K562 (cell line): ENCODE measurements around the gene PRCD. TPM values are rescaled to one million over a fixed set of nuclear protein-coding genes. Genes with fewer than 3 reads are reported as not detected.

Experiments
- ARNT ChIP-seq, 2 experiments: fragments of 450-650 bp; IDR thresholded peaks; 2 replicates each; pipeline ENCODE4 v1.6.1; 2016; ENCODE audit warnings: mild to moderate bottlenecking in 1 of 2
- BHLHE40 ChIP-seq: IDR thresholded peaks from 2 replicates; pipeline ENCODE4 v1.6.1; 2011; ENCODE audit warnings: low read length, improper control_type of control experiment
- CBFB ChIP-seq: sonication (generic); formaldehyde crosslinking; IDR thresholded peaks from 2 replicates; pipeline ENCODE4 v1.4.0; 2020; ENCODE audit warnings: mild to moderate bottlenecking, missing genetic modification reagents
- DIDO1 ChIP-seq: fragments of 450-650 bp; IDR thresholded peaks from 2 replicates; pipeline ENCODE4 v1.6.1; 2016; ENCODE audit warnings: low read depth, missing biosample characterization, missing genetic modification characterization
- E2F4 ChIP-seq: sonication (generic); formaldehyde crosslinking; IDR thresholded peaks from 2 replicates; pipeline ENCODE4 v1.8.0; 2022; ENCODE audit warnings: mild to moderate bottlenecking, low read depth, missing genetic modification reagents
- HDAC6 ChIP-seq: IDR thresholded peaks from 2 replicates; pipeline ENCODE4 v1.6.1; 2012; ENCODE audit warnings: low read depth, mild to moderate bottlenecking, control low read depth, inconsistent platforms, low read length, moderate library complexity
- KHSRP ChIP-seq: fragments of 450-650 bp; IDR thresholded peaks from 2 replicates; pipeline ENCODE4 v1.6.1; 2017
- NBN ChIP-seq: fragments of 450-650 bp; IDR thresholded peaks from 2 replicates; pipeline ENCODE4 v1.6.1; 2016; ENCODE audit warnings: low read depth, mild to moderate bottlenecking
- OTX1 ChIP-seq: fragments of 450-650 bp; formaldehyde crosslinking; IDR thresholded peaks from 2 replicates; pipeline ENCODE4 v1.4.0; 2022; ENCODE audit warnings: mild to moderate bottlenecking
- PHF8 ChIP-seq: fragments of 200-600 bp; sonication (generic); IDR thresholded peaks from 2 replicates; pipeline ENCODE4 v1.6.1; 2012; ENCODE audit warnings: mixed run types, mild to moderate bottlenecking, inconsistent platforms, low read length, moderate library complexity, borderline replicate concordance
- POLR2AphosphoS2 ChIP-seq: IDR thresholded peaks from 2 replicates; pipeline ENCODE4 v1.6.1; 2012; ENCODE audit warnings: low read length, improper control_type of control experiment
- POLR2H ChIP-seq: IDR thresholded peaks from 2 replicates; pipeline ENCODE4 v1.6.1; 2016; ENCODE audit warnings: missing genetic modification characterization, low read depth, mild to moderate bottlenecking, control low read depth, missing compliant biosample characterization, moderate library complexity
- RNF2 ChIP-seq: sonication (generic); IDR thresholded peaks from 2 replicates; pipeline ENCODE4 v1.6.1; 2016
- SRSF7 ChIP-seq: fragments of 200-400 bp; formaldehyde crosslinking; optimal IDR thresholded peaks from 2 replicates; pipeline ENCODE3; 2017; ENCODE audit warnings: mild to moderate bottlenecking, low read depth, low read length
- STAG1 ChIP-seq: sonication (generic); formaldehyde crosslinking; IDR thresholded peaks from 2 replicates; pipeline ENCODE4 v1.5.0; 2020; ENCODE audit warnings: missing genetic modification reagents, borderline replicate concordance
- TARDBP ChIP-seq: fragments of 450-650 bp; IDR thresholded peaks from 2 replicates; pipeline ENCODE4 v1.6.1; 2016
- ZNF146 ChIP-seq: IDR thresholded peaks from one replicate; pipeline ENCODE4 v1.6.1; 2018; ENCODE audit warnings: missing compliant biosample characterization; ENCODE audit not compliant: unreplicated experiment
- ZNF316 ChIP-seq: fragments of 450-650 bp; IDR thresholded peaks from 2 replicates; pipeline ENCODE4 v1.6.1; 2016
- ZNF586 ChIP-seq: fragments of 450-650 bp; formaldehyde crosslinking; conservative IDR thresholded peaks from 2 replicates; pipeline ENCODE4 v1.4.0; 2020; ENCODE audit warnings: mild to moderate bottlenecking, moderate library complexity
- ZSCAN29 ChIP-seq: fragments of 450-650 bp; IDR thresholded peaks from 2 replicates; pipeline ENCODE4 v1.6.1; 2017
- polyA plus RNA-seq, 8 experiments: library from polyadenylated mRNA; depleted of rRNA in 4 of 8; stranded (reverse) in 5 of 8; unstranded in 3 of 8; fragments of >200 nt; fragmentation: Nextera tagmentation in 2 of 8; fragmentation: Illumina TruSeq in 1 of 8; extraction: Ambion mirVana in 2 of 8; extraction: Trizol in 1 of 8; gene quantifications; 2 replicates each; pipeline versions ENCODE4 v1.2.1 to v1.2.3, GENCODE V29; 2011 to 2014; ENCODE audit warnings: inconsistent platforms in 1 of 8, missing spikeins in 1 of 8
- total RNA-seq, 7 experiments: library from RNA; depleted of rRNA in 6 of 7; stranded (reverse); fragments of >200 nt in 6 of 7; fragmentation: Illumina TruSeq in 2 of 7; extraction: Trizol in 2 of 7; gene quantifications; 2 replicates each; pipeline versions ENCODE4 v1.2.1 to v1.2.3, GENCODE V29; 2011 to 2021; ENCODE audit warnings: low replicate concordance in 1 of 7
- TF ChIP-seq, protein P1 (sequence below): fragments of 450-650 bp; formaldehyde crosslinking; IDR thresholded peaks from 2 replicates; pipeline ENCODE4 v1.4.0; 2022; ENCODE audit warnings: missing genetic modification characterization
- TF ChIP-seq, protein P2 (sequence below): fragments of 450-650 bp; IDR thresholded peaks from one replicate; pipeline ENCODE4 v1.6.1; 2018; ENCODE audit warnings: mild to moderate bottlenecking, moderate library complexity; ENCODE audit not compliant: partially characterized antibody
- TF ChIP-seq, protein P3 (sequence below): sonication (generic); formaldehyde crosslinking; IDR thresholded peaks from 2 replicates; pipeline ENCODE4 v1.8.0; 2022; ENCODE audit warnings: mild to moderate bottlenecking, missing genetic modification reagents

Gene PRCD
- total and polyA plus RNA-seq, 9 of the 15 experiments (the other 6 are each of a cell fraction or from before 2014, with no cell fraction given), result 0.20 to 0.25 (median 0.21) TPM; not detected in 6

DNA sequence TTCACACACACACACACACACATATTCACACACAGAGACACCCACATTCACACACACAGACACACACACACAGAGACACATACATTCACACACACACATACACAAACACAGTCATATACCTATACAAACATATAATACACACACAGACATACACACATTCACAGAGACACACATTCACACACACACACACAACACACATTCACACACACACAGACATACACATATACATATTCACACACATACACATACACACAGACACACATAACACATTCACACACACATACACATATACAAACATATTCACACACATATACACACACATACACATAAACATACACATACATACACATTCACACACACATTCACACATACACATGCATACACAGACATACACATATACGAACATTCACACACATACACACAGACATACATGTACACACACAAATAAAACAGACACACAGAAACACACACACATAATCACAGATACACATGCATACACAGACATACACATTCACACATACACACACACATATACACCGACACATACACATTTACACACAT is 7.9 kb downstream of the PRCD start (continued):
- TF ChIP-seq POLR2H (tag) (no peak), CBFB (CRISPR knock-in tag) (no peak), ZSCAN29 (no peak), BHLHE40 (no peak), ZNF586 (CRISPR knock-in tag) (no peak), ARNT (IDR thresholded peaks at IDR 0.05) (peak in 1 of 2 experiments; percentile 56; a peak in 2 of 4 replicates), POLR2AphosphoS2 (no peak), ZNF316 (0 out of 2 replicates have a peak, but pooled peaks have one; percentile 9), TARDBP (peak; percentile 17; the same call in 1 of the 2 replicates), NBN (0 out of 2 replicates have a peak, but pooled peaks have one; percentile 41), RNF2 (no peak), E2F4 (no peak), KHSRP (peak; percentile 18; the same call in 1 of the 2 replicates), STAG1 (no peak), HDAC6 (no peak), OTX1 (peak; percentile 3; the same call in 1 of the 2 replicates), SRSF7 (no peak), DIDO1 (0 out of 2 replicates have a peak, but pooled peaks have one; percentile 55), PHF8 (no peak), ZNF146 (no peak)
- TF ChIP-seq, protein P1, sequence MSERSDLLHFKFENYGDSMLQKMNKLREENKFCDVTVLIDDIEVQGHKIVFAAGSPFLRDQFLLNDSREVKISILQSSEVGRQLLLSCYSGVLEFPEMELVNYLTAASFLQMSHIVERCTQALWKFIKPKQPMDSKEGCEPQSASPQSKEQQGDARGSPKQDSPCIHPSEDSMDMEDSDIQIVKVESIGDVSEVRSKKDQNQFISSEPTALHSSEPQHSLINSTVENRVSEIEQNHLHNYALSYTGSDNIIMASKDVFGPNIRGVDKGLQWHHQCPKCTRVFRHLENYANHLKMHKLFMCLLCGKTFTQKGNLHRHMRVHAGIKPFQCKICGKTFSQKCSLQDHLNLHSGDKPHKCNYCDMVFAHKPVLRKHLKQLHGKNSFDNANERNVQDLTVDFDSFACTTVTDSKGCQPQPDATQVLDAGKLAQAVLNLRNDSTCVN (CRISPR knock-in tag), result no peak
- TF ChIP-seq, protein P2, sequence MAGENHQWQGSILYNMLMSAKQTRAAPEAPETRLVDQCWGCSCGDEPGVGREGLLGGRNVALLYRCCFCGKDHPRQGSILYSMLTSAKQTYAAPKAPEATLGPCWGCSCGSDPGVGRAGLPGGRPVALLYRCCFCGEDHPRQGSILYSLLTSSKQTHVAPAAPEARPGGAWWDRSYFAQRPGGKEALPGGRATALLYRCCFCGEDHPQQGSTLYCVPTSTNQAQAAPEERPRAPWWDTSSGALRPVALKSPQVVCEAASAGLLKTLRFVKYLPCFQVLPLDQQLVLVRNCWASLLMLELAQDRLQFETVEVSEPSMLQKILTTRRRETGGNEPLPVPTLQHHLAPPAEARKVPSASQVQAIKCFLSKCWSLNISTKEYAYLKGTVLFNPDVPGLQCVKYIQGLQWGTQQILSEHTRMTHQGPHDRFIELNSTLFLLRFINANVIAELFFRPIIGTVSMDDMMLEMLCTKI, result no peak
- TF ChIP-seq, protein P3, sequence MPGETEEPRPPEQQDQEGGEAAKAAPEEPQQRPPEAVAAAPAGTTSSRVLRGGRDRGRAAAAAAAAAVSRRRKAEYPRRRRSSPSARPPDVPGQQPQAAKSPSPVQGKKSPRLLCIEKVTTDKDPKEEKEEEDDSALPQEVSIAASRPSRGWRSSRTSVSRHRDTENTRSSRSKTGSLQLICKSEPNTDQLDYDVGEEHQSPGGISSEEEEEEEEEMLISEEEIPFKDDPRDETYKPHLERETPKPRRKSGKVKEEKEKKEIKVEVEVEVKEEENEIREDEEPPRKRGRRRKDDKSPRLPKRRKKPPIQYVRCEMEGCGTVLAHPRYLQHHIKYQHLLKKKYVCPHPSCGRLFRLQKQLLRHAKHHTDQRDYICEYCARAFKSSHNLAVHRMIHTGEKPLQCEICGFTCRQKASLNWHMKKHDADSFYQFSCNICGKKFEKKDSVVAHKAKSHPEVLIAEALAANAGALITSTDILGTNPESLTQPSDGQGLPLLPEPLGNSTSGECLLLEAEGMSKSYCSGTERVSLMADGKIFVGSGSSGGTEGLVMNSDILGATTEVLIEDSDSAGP, result no peak
